Astrocyte of the cerebellum (primary cell): ENCODE data around the gene FSD1L.

Source experiments
- DNase-seq: peaks from one replicate; pipeline ENCODE4 v3.0.0-alpha.2; 2011; ENCODE audit warnings: low read depth
- H3K4me3 ChIP-seq: 2 replicates; pipeline ENCODE4 v1.5.1; 2011; ENCODE audit warnings: mild to moderate bottlenecking, low read depth, low read length, moderate library complexity
- CTCF ChIP-seq: IDR thresholded peaks from 2 replicates; pipeline ENCODE4 v1.5.1; 2012; ENCODE audit warnings: low read length, low read depth, moderate library complexity, mild to moderate bottlenecking; ENCODE audit errors: missing control alignments
- in situ Hi-C: cut with HindIII; loops from 2 replicates; pipeline ENCODE4 v1.10.0; 2017; ENCODE audit warnings: low sequenced_read_pairs

Gene FSD1L

GRCh38 chr9:105593145-105593544 lies 145.3 kb downstream of the FSD1L start:
- no peak overlapping the region for H3K4me3 ChIP-seq
- in situ Hi-C loops: no loop called here
- no peak for TF ChIP-seq CTCF
- no peak for DNase-seq
